Stimulated activated CD4-positive, alpha-beta T cell treated with anti-CD3 and anti-CD28 coated beads, Interleukin-4, amount 100 ng/mL, for 48 hours (primary cell): ENCODE data around the gene SLC27A4.
A peak's percentile ranks its signal among the peaks of the same experiment; 100 is the strongest.
"Not testable (repeated sequence)": the region's sequence is repeated elsewhere in the genome, so short reads cannot be mapped to it uniquely, and the experiment has no call there.

Experiments used
- DNase-seq, 2 donors: peaks; one replicate each; pipeline ENCODE4 v3.0.0-alpha.2; 2020; ENCODE audit warnings: low read depth in 2 of 2

SLC27A4 gene

DNA sequence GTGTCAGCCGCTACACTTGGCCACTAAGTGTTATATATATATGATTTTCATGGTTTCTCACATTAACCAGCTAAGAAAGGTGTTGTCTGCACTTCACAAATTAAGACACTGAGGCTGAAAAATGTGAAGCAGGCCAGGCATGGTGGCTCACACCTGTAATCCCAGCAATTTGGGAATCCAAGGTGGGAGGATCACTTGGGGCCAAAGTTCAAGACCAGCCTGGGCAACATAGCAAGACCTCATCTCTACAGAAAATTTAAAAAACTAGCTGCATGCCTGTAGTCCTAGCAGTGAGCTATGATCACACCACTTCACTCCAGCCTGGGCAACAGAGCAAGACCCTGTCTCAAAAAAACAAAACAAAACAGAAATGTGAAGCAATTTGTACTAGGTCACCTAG lies 15.9 kb upstream of the SLC27A4 start:
- no peak for DNase-seq

DNA sequence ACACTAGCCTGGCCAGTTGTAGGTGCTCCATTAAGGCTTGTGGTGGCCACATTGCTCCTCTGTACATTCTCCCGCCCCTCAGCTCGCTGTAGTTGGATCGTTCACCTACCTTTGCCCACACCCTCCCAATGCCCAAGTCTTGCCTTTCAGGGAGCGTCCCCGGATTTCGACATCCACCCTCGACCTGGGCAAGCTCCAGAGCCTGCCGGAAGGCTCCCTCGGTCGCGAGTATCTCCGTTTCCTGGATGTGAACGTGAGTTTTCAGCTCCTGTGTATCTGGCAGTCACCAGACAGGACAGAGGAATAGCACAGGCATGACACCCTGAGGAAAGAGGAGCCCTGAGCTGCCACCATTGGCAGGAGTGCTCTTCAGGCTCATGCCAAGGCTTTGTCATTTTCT lies 14.7 kb upstream of the SLC27A4 start:
- no peak for DNase-seq

DNA sequence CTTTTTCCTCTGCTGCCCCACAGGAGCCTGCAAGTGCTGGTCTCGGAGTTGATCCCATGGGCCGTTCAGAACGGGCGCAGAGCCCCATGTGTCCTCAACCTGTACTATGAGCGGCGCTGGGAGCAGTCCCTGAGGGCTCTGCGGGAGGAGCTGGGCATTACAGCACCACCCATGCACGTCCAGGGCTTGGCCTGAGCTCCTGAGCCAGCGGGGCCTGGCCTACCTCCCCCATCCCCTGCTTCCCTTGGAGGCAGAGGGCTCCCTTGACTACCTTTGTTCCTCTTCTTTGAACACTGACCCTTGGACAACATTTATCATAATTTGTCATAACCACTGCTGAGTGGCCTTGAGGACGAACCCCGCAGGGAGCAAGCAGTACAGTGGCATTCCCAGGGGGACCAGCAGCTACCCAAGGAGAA lies 6.9 kb upstream of the SLC27A4 start:
- DNase-seq: no peak

GRCh38 chr9:128335161-128335560 lies 5.2 kb upstream of the SLC27A4 start:
- DNase-seq: no peak

DNA sequence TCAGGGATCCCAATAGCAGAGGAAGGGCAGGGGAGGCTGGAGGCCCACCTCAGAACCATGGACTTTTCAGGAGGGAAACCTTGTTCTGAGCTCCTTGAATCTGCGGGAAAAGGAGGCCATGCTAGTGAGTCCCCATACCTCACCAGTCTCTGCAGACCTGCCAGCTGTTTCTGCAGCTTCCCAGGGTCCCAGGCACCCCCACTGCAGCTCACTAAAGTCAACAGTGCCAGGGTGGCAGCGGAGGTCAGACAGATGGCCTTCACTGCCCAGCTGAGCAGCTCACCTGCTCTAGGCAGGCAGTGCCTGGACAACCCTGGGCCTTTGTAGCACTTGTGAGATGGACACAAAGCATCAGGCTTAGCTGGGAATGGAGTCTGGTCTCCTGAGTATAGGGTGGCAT lies 4.4 kb upstream of the SLC27A4 start:
- DNase-seq: no peak

DNA sequence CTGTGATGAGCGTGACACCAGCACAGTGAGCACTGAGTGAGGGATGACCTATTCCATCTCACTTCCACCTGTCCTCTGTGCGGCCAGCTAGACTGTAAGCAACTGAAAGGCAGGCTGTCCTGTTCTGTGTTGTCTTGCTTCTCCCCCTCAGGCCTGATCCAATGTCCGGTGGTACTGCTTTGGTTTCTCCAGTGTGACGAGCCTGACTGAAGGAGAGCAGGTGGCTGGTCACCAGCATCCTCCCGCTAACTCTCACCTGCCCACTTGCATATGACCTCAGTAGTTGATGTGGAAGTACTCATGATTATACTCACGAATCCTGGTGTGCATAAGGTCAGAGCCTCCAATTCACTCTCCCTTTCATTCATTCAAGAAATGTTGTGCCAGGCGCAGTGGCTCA lies 2.4 kb upstream of the SLC27A4 start:
- no peak for DNase-seq

DNA sequence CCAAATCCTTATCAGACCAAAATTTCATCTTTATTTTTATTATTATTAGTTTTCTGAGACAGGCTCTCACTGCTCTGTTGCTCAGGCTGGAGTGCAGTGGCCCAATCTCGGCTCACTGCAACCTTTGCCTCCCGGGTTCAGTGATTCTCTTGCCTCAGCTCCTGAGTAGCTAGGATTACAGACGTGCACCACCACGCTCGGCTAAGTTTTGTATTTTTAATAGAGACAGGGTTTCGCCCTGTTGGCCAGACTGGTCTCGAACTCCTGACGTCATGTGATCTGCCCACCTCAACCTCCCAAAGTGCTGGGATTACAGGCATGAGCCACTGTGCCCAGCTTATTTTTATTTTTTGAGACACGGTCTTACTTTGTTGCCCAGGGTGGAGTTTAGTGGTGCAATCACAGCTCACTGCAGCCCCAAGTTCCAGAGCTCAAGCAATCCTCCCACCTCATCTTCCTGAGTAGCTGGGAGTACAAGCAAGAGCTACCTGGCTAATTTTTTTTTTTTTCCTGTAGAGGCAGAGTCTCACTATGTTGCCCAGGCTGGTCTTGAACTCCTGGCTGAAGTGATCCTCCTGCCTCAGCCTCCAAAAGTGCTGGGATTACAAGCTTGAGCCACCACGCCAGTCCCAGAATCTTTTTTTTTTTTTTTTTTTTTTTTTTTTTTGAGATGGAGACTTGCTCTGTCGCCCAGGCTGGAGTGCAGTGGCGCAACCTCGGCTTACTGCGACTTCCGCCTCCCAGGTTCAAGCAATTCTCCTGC lies 1.3 kb upstream of the SLC27A4 start:
- not testable (repeated sequence) for DNase-seq

DNA sequence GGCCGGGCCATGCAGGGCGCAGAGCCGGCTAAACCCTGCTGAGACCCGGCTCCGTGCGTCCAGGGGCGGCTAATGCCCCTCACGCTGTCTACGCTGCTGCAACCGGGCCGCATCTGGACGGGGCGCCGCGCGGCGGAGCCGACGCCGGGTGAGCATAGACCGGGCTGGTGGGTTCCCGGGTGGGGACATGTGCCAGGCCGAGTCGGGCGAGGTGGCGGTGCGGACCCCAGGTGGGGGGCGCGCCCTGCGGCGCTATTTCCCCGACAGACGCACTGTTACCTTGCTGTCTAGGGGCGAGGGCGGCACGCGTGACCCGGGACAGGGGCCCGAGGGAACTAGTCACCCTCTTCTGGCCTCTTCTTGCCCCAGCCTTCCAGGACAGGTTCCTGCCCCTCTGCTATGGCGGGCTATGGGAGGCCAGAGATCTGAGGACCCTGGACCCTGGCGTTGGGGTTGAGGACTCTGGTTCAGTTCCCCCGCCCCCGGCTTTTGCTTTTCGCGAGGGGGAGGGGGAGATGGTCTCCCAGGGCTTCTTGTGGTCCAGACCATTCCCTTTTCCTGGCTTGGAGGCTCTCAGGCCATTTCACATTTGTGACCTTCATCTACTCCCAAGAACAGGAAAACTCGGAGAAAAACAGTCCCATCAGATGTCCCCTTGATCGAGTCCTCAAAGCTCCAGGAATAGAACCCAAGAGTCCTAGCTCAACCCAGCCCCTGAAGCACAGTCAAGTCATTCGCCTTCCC lies 536 bp downstream of the SLC27A4 start:
- peak in 1 of 2 donors; percentile 4 for DNase-seq

DNA sequence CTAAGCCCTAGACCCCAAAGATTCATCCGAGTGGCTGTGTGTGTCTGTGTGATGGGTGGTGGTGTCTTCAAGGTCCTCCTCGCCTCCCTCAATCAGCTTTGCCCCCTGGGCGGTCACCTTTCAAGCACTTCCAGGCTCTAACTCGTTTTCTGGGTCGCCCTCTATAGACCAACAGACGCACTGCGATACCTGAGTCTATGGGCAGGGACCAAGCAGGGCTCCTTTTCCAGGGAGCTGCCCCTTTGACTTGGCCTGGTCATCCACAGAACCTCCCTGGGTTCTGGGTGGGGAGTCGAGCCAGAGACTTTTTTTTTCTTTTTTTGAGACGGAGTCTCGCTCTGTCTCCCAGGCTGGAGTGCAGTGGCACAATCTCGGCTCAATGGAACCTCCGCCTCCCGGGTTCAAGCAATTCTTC lies 1.1 kb downstream of the SLC27A4 start:
- DNase-seq: peak; percentile 56 to 58

DNA sequence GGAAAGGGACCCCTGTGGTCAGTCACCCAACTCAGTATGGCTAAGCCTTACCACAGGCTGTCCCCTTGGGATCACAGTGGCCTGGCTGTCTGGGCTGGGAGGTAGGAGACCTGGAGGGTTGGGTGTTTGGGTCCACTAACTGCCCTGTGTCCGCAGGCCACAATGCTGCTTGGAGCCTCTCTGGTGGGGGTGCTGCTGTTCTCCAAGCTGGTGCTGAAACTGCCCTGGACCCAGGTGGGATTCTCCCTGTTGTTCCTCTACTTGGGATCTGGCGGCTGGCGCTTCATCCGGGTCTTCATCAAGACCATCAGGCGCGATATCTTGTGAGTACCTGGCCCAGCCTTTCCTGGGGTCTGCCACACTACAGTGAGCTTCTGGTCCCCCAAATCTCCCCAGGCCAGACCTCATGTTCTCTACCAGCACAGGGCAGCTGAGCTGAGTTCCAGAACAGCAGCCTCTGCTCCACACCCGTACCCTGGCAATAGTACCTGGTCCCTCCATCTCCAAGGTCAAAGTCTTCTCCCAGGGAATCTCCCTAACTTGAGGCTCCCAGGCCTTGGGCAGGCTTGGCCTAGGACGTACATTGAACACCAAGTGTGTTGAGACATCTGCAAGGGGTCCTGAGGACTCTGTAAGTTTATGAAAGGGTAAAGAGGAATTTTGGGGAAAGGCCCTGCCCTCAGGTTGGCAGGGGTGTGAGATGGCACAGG lies 2.8 kb downstream of the SLC27A4 start:
- DNase-seq: no peak

DNA sequence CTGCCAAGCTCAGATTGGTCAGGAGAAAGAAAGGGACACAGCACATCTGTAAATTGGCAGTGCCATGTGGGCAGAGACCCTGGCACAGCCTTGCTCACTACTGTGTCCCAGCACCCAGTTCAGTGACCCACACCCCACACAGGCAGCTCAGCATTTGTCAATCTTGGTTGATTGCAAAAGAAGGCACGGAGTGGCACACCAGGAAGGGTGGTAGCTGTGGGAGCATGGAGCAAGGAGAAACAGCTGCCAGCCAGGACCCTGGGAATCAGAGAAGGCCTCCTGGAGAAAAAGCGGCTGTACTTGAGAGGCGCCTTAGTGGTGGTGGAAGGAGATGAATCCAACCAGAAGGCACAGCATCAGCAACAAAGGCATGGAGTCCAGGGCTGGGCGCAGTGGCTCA lies 3.5 kb downstream of the SLC27A4 start:
- no peak for DNase-seq

- no peak for DNase-seq
Measured at GRCh38 chr9:128344931-128345605, 4.7 kb downstream of the SLC27A4 start.

DNA sequence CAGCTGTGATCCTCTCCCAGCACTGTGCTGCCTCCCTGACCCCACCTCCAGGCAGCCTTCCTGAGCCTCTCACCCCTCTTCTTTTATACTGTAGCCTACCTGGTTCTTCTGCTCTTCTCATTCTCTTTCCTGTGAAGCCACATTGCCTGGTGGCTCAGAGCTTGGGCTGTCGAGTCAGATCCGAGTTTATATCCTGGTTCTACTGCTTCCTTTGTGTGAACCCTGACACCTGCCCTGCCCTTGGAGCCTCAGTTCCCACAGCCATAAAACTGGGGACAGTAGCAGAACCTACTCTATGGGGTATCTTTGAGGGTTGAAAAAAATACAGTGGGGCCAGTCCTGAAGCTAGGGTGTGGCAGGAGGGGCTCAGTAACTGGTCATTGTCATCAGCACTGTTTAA lies 8.8 kb downstream of the SLC27A4 start:
- DNase-seq: no peak

DNA sequence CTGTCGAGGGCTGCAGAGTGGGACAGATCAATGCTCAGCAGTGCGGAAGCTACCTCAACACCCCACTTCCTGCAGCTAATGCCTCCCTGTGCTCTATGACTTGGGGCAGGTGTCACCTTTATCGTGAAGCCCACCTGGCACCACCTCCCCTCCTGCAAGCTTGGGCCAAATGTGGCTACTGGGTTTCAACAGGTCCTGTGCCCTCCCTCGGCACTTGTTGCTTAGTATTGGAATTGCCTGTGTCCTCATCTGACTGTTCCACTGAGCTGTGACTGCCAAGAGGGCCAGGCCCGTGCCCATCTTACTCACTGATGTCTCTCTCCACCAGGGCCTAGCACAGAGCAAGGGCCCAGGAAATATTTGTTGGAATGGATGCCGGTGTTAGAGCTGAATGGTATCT lies 9.4 kb downstream of the SLC27A4 start:
- no peak for DNase-seq

DNA sequence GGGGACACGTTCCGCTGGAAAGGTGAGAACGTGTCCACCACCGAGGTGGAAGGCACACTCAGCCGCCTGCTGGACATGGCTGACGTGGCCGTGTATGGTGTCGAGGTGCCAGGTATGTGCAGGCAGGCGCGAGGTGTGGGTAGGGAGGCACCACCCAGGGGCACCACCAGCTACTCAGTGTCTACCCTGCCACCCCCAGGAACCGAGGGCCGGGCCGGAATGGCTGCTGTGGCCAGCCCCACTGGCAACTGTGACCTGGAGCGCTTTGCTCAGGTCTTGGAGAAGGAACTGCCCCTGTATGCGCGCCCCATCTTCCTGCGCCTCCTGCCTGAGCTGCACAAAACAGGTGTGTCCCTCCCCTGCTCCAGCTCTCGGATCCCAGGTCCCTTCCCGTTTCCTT lies 15.1 kb downstream of the SLC27A4 start:
- no peak for DNase-seq

- DNase-seq: no peak
Measured at GRCh38 chr9:128358090-128358489, 17.8 kb downstream of the SLC27A4 start.

DNA sequence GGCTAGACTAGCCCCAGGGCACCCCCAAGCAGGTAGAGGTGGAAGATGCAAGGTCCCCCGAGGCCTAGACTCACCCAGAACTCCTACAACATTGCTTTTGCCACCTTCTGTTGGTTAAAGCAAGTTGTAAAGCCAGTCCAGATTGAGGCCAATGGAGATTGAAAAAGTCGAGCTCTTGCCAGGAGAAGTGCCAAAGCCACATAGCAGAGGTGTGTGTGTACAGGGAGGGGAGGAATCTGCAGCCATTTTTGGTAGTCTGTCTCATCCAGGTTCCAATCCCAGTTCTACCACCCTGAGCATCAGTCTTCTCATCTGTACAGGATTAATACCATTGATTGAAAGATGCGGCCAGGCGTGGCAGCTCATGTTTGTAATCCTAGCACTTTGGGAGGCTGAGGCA lies 18.5 kb downstream of the SLC27A4 start:
- DNase-seq: no peak

GRCh38 chr9:128360826-128361225 lies 20.5 kb downstream of the SLC27A4 start:
- no peak for DNase-seq

GRCh38 chr9:128361296-128361985 lies 21.1 kb downstream of the SLC27A4 start:
- DNase-seq: no peak

DNA sequence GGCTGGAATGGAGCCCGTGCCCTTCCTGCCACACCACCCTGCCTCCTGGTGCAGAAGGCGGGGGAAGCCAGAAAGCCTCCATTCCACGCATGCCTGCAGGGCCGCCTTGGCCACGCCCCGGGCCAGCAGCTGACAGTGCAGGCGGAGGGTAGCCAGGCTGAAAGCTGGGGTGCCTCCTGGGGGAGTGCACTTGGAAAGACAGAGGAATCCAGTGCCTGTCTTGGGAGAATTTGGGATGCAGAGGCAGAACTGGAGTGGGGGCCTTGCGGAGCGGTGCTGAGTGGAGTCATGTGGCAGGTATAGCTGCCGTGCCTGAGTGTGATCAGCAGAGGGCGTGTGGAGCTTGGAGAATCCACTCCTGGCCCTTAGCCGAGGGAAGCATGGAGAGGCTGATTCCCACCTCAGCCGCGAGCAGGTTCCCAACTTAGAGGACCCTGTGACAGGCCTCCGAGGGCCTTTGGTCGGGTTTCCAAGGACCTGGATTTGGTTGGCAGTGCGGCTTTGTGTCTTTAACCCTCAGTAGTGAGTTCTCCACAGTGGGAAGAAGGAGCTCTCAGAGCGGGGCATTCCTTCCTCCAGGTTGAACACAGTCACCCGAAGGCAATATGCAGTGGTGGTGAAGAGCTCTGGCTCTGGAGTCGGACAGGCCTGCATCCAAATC lies 21.8 kb downstream of the SLC27A4 start:
- DNase-seq: peak; percentile 54 to 63

DNA sequence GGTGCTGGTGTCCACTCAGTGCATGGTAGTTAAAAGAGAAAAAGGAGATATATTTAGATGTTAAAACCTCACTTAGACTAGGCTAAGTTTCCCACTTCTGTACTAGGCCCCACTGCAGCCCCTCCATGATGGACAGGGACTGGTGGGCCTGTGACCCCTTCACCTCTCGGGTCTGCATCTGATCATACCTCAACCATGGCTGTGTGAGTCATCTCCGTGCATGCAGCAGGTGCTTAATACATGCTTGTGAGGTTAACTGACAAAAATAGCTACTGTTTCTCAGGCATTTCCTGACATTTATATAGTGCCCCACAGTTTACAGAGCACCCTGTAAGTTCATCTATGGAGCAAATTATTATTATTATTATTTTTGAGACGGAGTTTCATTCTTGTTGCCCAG lies 22.4 kb downstream of the SLC27A4 start:
- no peak for DNase-seq
